VCaP (cell line): ENCODE results near the gene CD33.
"Not testable (repeated sequence)": the region's sequence is repeated elsewhere in the genome, so short reads cannot be mapped to it uniquely, and the experiment has no call there.

Experiments used
- H3K27ac ChIP-seq: fragments of 450-650 bp; 2 replicates; pipeline ENCODE4 v1.5.1; 2017
- CTCF ChIP-seq: fragments of 450-650 bp; conservative IDR thresholded peaks from 2 replicates; pipeline ENCODE4 v1.5.1; 2017; ENCODE audit warnings: mild to moderate bottlenecking, moderate library complexity

The CD33 gene

GRCh38 chr19:51224898-51225393, at the start of gene CD33:
Gene CD33 (plus strand): TSS chr19:51225080. CDS start chr19:51225119, 39 bp downstream.
- H3K27ac ChIP-seq = not testable (repeated sequence)

GRCh38 chr19:51179256-51179655, 45.6 kb upstream of the CD33 start:
- TF ChIP-seq CTCF = no peak
- no peak overlapping the region for H3K27ac ChIP-seq

DNA sequence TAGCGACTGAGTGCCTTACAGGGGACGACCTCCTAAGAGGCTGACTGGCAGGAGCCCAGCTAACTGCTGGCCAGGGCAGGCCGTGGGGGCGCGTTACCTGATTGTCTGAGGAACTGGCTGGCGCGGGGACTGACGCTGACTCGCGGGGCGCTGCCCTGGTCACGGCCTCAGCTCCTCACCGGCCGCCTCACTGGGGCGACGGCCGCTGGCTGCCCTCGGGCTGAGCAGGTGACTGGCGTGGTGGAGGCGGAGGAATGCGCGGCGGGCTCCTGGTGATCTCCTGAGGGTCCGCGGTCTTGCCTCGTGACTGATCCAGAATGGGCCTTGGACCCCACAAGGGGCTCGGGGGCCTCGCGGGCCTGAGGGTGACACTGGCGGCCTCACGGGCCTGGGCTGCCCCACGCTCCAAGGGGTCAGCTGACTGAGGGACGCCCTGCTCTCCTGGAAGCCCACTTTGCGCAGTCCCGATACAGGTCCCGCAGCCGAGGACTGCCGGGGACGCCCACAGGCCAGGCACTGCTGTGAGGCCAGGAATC, 43.4 kb upstream of the CD33 start:
- no peak overlapping the region for H3K27ac ChIP-seq
- no peak for TF ChIP-seq CTCF

- no peak overlapping the region for H3K27ac ChIP-seq
- TF ChIP-seq CTCF = no peak
These were observed 42.9 kb upstream of the CD33 start for GRCh38 chr19:51181913-51182419.

GRCh38 chr19:51183629-51184028, 41.3 kb upstream of the CD33 start:
- TF ChIP-seq CTCF = no peak
- H3K27ac ChIP-seq = no peak overlapping the region

DNA sequence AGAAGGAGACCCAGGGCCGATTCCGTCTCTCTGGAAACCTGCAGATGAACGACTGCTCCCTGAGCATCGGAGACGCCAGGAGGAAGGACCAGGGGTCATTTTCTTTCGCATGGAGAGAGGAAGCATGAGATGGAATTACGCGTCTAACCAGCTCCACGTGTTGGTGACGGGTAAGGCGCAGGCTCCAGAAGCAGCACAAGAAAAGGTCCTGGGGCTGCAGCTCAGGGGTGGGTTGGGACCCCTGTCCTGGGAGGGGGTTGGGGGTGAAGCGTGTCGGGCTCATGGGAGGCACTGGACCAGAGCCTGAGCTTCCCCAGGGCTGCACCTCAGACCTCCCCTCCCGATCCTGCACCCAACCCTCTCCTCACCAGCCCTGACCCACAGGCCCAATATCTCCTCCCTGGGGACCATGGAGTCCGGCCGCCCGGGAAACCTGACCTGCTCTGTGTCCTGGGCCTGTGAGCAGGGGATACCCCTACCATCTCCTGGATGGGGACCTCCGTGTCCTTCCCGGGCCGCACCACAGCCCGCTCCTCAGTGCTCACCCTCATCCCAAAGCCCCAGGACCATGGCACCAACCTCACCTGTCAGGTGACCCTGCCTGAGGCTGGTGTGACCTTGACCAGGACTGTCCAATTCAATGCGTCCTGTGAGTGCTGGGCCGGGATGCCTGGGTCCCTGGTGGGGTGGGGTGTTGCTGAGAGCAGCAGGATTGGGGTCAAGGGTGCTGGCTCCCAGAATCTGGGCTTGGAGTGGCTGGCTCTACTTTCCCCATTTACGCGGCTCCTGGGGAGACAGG, 39.6 kb upstream of the CD33 start:
- H3K27ac ChIP-seq = no peak overlapping the region
- no peak for TF ChIP-seq CTCF

DNA sequence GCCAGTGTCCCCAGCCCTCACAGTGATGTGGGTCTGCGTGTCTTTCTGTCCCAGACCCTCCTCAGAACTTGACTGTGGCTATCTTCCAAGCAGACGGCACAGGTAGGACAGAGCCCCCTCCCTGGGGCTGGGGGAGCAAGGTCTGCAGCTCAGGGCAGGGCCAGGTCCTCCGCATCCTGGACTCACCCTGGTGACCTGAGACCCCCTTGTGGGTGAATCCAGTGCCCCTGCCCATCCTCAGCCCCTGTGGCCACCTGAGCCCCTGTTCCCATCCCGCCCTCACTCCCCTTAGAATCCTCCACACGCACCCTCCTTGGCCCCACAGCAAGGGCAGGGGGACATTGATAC, 39.0 kb upstream of the CD33 start:
- no peak for TF ChIP-seq CTCF
- no peak overlapping the region for H3K27ac ChIP-seq

DNA sequence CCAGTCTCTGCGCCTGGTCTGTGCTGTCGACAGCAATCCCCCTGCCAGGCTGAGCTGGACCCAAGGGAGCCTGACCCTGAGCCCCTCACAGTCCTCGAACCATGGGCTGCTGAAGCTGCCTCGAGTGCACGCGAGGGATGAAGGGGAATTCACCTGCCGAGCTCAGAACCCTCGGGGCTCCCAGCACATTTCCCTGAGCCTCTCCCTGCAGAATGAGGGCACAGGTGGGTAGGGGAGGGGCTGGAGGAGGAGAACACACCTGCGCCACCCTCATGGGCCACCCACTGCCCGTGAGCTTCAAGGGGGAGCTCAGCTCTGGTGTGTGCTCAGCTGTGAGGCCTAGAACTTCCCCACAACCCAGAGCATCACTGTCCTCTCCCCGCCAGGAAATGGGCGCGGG, 38.6 kb upstream of the CD33 start:
- no peak for TF ChIP-seq CTCF
- H3K27ac ChIP-seq = no peak overlapping the region
